GM23338 (cell line): ENCODE data around the gene GAA. TPM values are rescaled to one million over a fixed set of nuclear protein-coding genes. Genes with fewer than 3 reads are reported as not detected.

Experiments
- ATAC-seq: fragments of 200-7000 bp; cut with Tn5 transposase; 3 replicates; pipeline ENCODE4 v1.9.1; 2020
- DNase-seq: peaks from one replicate; pipeline ENCODE4 v3.0.0-alpha.2; 2015; ENCODE audit warnings: low spot score
- H2AFZ ChIP-seq: fragments of 200-600 bp; sonication (generic); 2 replicates; pipeline ENCODE4 v1.8.0; 2016; ENCODE audit warnings: antibody characterized with exemption, mild to moderate bottlenecking, moderate library complexity
- H3F3A ChIP-seq: fragments of 200-600 bp; sonication (generic); replicated peaks from 2 replicates; pipeline ENCODE4 v1.8.0; 2017; ENCODE audit warnings: antibody characterized with exemption, mixed run types, low read depth
- H3K27ac ChIP-seq: fragments of 200-600 bp; sonication (generic); 2 replicates; pipeline ENCODE4 v1.6.1; 2016; ENCODE audit warnings: low read depth
- H3K27me3 ChIP-seq: fragments of 200-600 bp; sonication (generic); 2 replicates; pipeline ENCODE4 v1.8.0; 2016; ENCODE audit warnings: mild to moderate bottlenecking, mixed run types, moderate library complexity; ENCODE audit not compliant: insufficient read depth
- H3K36me3 ChIP-seq: fragments of 200-600 bp; sonication (generic); 2 replicates; pipeline ENCODE4 v1.8.0; 2016; ENCODE audit warnings: mild to moderate bottlenecking; ENCODE audit not compliant: insufficient read depth
- H3K4me1 ChIP-seq: fragments of 200-600 bp; sonication (generic); 2 replicates; pipeline ENCODE4 v1.8.0; 2016; ENCODE audit warnings: mild to moderate bottlenecking, moderate library complexity; ENCODE audit not compliant: insufficient read depth
- H3K4me2 ChIP-seq: fragments of 200-600 bp; sonication (generic); 2 replicates; pipeline ENCODE4 v1.7.1; 2017; ENCODE audit warnings: mixed run types
- H3K4me3 ChIP-seq: fragments of 200-600 bp; sonication (generic); 2 replicates; pipeline ENCODE4 v1.6.1; 2016; ENCODE audit warnings: mixed run types
- H3K79me2 ChIP-seq: fragments of 200-600 bp; sonication (generic); replicated peaks from 2 replicates; pipeline ENCODE4 v1.8.0; 2017; ENCODE audit warnings: mild to moderate bottlenecking; ENCODE audit not compliant: insufficient read depth
- H3K9me2 ChIP-seq: fragments of 200-600 bp; sonication (generic); 2 replicates; pipeline ENCODE4 v1.8.0; 2017; ENCODE audit not compliant: insufficient read depth
- H4K20me1 ChIP-seq: fragments of 200-600 bp; sonication (generic); replicated peaks from 2 replicates; pipeline ENCODE4 v1.8.0; 2017; ENCODE audit warnings: mild to moderate bottlenecking; ENCODE audit not compliant: insufficient read depth
- H3K27ac Mint-ChIP-seq: 2 replicates; pipeline ENCODE4 v1.8.0; 2020; ENCODE audit warnings: inconsistent platforms, mild to moderate bottlenecking, moderate library complexity, mixed read lengths
- H3K27me3 Mint-ChIP-seq: 3 replicates; pipeline ENCODE4 v1.8.0; 2022; ENCODE audit warnings: low read depth, mild to moderate bottlenecking, moderate library complexity, mixed read lengths, inconsistent platforms; ENCODE audit not compliant: insufficient read depth, poor library complexity
- H3K36me3 Mint-ChIP-seq: 3 replicates; pipeline ENCODE4 v1.8.0; 2021; ENCODE audit warnings: low read depth, mild to moderate bottlenecking, inconsistent platforms, moderate library complexity, mixed read lengths
- H3K4me1 Mint-ChIP-seq: 3 replicates; pipeline ENCODE4 v1.8.0; 2020; ENCODE audit warnings: mild to moderate bottlenecking, inconsistent platforms, mixed read lengths
- H3K4me3 Mint-ChIP-seq: 3 replicates; pipeline ENCODE4 v1.8.0; 2021; ENCODE audit warnings: moderate library complexity, mild to moderate bottlenecking, inconsistent platforms, mixed read lengths
- H3K9me3 Mint-ChIP-seq: 3 replicates; pipeline ENCODE4 v1.8.0; 2020; ENCODE audit warnings: moderate library complexity, mild to moderate bottlenecking, inconsistent platforms, mixed read lengths
- CREB1 ChIP-seq: fragments of 250-450 bp; sonication (Bioruptor Pico); IDR thresholded peaks from 2 replicates; pipeline ENCODE4 v1.5.0; 2020; ENCODE audit warnings: low read depth, mild to moderate bottlenecking, moderate library complexity
- EZH2 ChIP-seq: fragments of 200-600 bp; sonication (generic); IDR thresholded peaks from one replicate; pipeline ENCODE4 v1.8.0; 2017; ENCODE audit warnings: antibody characterized with exemption, mild to moderate bottlenecking, low read depth; ENCODE audit not compliant: unreplicated experiment
- EZH2phosphoT487 ChIP-seq: fragments of 200-600 bp; sonication (generic); IDR thresholded peaks from one replicate; pipeline ENCODE4 v1.8.1; 2018; ENCODE audit warnings: antibody characterized with exemption; ENCODE audit not compliant: unreplicated experiment
- JUNB ChIP-seq: IDR thresholded peaks from one replicate; pipeline ENCODE4 v1.6.1; 2016; ENCODE audit warnings: antibody characterized with exemption; ENCODE audit not compliant: unreplicated experiment
- NANOG ChIP-seq: IDR thresholded peaks from 2 replicates; pipeline ENCODE4 v1.6.1; 2016; ENCODE audit warnings: antibody characterized with exemption, borderline replicate concordance
- POLR2AphosphoS5 ChIP-seq: IDR thresholded peaks from 2 replicates; pipeline ENCODE4 v1.6.1; 2016; ENCODE audit warnings: antibody characterized with exemption, low read depth
- STAT1 ChIP-seq: IDR thresholded peaks from one replicate; pipeline ENCODE4 v1.6.1; 2016; ENCODE audit warnings: antibody characterized with exemption; ENCODE audit not compliant: unreplicated experiment
- ZNF114 ChIP-seq: fragments of 250-450 bp; sonication (Bioruptor Pico); IDR thresholded peaks from 2 replicates; pipeline ENCODE4 v1.5.0; 2020; ENCODE audit warnings: mild to moderate bottlenecking, moderate library complexity
- ZNF331 ChIP-seq: fragments of 250-450 bp; sonication (Bioruptor Pico); IDR thresholded peaks from 2 replicates; pipeline ENCODE4 v1.5.0; 2020; ENCODE audit warnings: low read depth, mild to moderate bottlenecking, moderate library complexity
- polyA plus RNA-seq: library from polyadenylated mRNA; unstranded; fragments of >200 nt; fragmentation: Nextera tagmentation; extraction: Ambion mirVana; gene quantifications from 2 replicates; pipeline ENCODE4 v1.2.1, GENCODE V29; 2016
- total RNA-seq: library from RNA; depleted of rRNA; stranded (reverse); fragments of >200 nt; shearing (Covaris generic); gene quantifications from 2 replicates; pipeline ENCODE4 v1.2.3, GENCODE V29; 2014
- TF ChIP-seq, protein P1 (sequence below): fragments of 250-450 bp; sonication (Bioruptor Pico); IDR thresholded peaks from 2 replicates; pipeline ENCODE4 v1.5.0; 2020; ENCODE audit warnings: mild to moderate bottlenecking, moderate library complexity
- TF ChIP-seq, protein P2 (sequence below): IDR thresholded peaks from one replicate; pipeline ENCODE4 v1.6.1; 2018; ENCODE audit warnings: antibody characterized with exemption; ENCODE audit not compliant: unreplicated experiment
- TF ChIP-seq, protein P3 (sequence below): IDR thresholded peaks from 2 replicates; pipeline ENCODE4 v1.6.1; 2016; ENCODE audit warnings: antibody characterized with exemption
- TF ChIP-seq, protein P4 (sequence below), 2 experiments: fragments of 200-600 bp in 1 of 2; sonication (generic) in 1 of 2; conservative IDR thresholded peaks; 2 replicates each; pipeline versions ENCODE4 v1.5.1 to v1.6.1; 2016 to 2017; ENCODE audit warnings: antibody characterized with exemption in 2 of 2, low read depth in 2 of 2, mild to moderate bottlenecking in 2 of 2, moderate library complexity in 1 of 2

GAA gene
- total and polyA plus RNA-seq, 2 experiments from 2014 or later = 72.5 to 98.1 TPM

DNA sequence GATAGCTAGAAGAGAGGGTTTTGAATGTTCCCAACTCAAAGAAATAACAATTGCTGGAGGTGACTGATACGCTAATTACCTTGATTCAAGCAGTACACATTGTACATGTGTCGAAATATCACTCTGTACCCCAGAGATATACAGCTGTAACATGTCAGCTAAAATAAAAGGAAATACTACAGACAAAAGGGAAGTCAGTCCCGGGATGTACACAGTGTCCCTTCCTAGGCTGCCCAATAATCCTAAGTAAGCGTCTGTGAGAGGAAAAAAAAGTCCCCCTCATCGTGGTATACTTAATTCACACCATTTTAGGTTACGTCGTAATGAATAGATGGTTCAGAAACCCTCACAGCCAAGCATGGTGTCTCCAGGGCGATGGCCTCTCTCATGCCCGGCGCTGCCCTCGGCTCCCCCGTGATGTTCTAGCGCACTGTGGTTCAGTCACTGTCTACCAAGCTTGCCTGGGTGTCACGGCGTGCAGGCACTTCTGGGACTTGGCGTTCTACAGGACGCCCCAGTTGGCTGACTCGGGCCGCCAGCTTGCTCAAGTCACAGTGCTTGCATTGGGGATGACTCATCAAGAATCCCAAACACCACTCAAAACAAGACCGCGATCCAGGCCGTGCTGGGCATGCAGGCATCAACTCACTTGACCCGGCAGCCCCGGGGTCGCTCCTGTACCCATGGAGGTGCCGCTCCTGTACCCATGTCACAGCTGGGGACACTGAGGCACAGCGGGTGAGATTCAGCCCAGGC, 37.4 kb upstream of the GAA start:
- Histone ChIP-seq H3F3A (peaks cover 18% of the 10 kb centered on the region), H3K27ac (no peak overlapping the region), H3K4me3 (no peak overlapping the region), H2AFZ (no peak overlapping the region), H3K79me2 (no peaks in the 10 kb centered on the region), H3K4me1 (peaks cover 12% of the 10 kb centered on the region; the same call in 1 of the 2 replicates), H3K27me3 (no peaks in the 10 kb centered on the region), H3K9me2 (no peaks in the 10 kb centered on the region), H4K20me1 (no peaks in the 10 kb centered on the region), H3K36me3 (no peaks in the 10 kb centered on the region), H3K4me2 (no peak overlapping the region)
- DNase-seq (no peak), ATAC-seq (no peak)
- Mint-ChIP-seq H3K27ac (peak overlapping the region; percentile 18; the same call in 1 of the 2 replicates), H3K4me1 (peaks cover 20% of the 10 kb centered on the region), H3K4me3 (no peak overlapping the region), H3K27me3 (peaks cover 12% of the 10 kb centered on the region), H3K36me3 (no peaks in the 10 kb centered on the region), H3K9me3 (no peaks in the 10 kb centered on the region)
- TF ChIP-seq ZNF114 (CRISPR knock-in tag) (no peak), CREB1 (no peak), JUNB (no peak), EZH2phosphoT487 (no peak), NANOG (no peak), STAT1 (no peak), POLR2AphosphoS5 (no peak), ZNF331 (no peak), EZH2 (no peak)
- TF ChIP-seq, protein P1, sequence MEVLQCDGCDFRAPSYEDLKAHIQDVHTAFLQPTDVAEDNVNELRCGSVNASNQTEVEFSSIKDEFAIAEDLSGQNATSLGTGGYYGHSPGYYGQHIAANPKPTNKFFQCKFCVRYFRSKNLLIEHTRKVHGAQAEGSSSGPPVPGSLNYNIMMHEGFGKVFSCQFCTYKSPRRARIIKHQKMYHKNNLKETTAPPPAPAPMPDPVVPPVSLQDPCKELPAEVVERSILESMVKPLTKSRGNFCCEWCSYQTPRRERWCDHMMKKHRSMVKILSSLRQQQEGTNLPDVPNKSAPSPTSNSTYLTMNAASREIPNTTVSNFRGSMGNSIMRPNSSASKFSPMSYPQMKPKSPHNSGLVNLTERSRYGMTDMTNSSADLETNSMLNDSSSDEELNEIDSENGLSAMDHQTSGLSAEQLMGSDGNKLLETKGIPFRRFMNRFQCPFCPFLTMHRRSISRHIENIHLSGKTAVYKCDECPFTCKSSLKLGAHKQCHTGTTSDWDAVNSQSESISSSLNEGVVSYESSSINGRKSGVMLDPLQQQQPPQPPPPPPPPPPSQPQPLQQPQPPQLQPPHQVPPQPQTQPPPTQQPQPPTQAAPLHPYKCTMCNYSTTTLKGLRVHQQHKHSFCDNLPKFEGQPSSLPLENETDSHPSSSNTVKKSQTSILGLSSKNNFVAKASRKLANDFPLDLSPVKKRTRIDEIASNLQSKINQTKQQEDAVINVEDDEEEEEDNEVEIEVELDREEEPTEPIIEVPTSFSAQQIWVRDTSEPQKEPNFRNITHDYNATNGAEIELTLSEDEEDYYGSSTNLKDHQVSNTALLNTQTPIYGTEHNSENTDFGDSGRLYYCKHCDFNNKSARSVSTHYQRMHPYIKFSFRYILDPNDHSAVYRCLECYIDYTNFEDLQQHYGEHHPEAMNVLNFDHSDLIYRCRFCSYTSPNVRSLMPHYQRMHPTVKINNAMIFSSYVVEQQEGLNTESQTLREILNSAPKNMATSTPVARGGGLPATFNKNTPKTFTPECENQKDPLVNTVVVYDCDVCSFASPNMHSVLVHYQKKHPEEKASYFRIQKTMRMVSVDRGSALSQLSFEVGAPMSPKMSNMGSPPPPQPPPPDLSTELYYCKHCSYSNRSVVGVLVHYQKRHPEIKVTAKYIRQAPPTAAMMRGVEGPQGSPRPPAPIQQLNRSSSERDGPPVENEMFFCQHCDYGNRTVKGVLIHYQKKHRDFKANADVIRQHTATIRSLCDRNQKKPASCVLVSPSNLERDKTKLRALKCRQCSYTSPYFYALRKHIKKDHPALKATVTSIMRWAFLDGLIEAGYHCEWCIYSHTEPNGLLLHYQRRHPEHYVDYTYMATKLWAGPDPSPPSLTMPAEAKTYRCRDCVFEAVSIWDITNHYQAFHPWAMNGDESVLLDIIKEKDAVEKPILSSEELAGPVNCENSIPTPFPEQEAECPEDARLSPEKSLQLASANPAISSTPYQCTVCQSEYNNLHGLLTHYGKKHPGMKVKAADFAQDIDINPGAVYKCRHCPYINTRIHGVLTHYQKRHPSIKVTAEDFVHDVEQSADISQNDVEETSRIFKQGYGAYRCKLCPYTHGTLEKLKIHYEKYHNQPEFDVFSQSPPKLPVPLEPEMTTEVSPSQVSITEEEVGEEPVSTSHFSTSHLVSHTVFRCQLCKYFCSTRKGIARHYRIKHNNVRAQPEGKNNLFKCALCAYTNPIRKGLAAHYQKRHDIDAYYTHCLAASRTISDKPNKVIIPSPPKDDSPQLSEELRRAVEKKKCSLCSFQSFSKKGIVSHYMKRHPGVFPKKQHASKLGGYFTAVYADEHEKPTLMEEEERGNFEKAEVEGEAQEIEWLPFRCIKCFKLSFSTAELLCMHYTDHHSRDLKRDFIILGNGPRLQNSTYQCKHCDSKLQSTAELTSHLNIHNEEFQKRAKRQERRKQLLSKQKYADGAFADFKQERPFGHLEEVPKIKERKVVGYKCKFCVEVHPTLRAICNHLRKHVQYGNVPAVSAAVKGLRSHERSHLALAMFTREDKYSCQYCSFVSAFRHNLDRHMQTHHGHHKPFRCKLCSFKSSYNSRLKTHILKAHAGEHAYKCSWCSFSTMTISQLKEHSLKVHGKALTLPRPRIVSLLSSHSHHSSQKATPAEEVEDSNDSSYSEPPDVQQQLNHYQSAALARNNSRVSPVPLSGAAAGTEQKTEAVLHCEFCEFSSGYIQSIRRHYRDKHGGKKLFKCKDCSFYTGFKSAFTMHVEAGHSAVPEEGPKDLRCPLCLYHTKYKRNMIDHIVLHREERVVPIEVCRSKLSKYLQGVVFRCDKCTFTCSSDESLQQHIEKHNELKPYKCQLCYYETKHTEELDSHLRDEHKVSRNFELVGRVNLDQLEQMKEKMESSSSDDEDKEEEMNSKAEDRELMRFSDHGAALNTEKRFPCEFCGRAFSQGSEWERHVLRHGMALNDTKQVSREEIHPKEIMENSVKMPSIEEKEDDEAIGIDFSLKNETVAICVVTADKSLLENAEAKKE (CRISPR knock-in tag) = no peak
- TF ChIP-seq, protein P2, sequence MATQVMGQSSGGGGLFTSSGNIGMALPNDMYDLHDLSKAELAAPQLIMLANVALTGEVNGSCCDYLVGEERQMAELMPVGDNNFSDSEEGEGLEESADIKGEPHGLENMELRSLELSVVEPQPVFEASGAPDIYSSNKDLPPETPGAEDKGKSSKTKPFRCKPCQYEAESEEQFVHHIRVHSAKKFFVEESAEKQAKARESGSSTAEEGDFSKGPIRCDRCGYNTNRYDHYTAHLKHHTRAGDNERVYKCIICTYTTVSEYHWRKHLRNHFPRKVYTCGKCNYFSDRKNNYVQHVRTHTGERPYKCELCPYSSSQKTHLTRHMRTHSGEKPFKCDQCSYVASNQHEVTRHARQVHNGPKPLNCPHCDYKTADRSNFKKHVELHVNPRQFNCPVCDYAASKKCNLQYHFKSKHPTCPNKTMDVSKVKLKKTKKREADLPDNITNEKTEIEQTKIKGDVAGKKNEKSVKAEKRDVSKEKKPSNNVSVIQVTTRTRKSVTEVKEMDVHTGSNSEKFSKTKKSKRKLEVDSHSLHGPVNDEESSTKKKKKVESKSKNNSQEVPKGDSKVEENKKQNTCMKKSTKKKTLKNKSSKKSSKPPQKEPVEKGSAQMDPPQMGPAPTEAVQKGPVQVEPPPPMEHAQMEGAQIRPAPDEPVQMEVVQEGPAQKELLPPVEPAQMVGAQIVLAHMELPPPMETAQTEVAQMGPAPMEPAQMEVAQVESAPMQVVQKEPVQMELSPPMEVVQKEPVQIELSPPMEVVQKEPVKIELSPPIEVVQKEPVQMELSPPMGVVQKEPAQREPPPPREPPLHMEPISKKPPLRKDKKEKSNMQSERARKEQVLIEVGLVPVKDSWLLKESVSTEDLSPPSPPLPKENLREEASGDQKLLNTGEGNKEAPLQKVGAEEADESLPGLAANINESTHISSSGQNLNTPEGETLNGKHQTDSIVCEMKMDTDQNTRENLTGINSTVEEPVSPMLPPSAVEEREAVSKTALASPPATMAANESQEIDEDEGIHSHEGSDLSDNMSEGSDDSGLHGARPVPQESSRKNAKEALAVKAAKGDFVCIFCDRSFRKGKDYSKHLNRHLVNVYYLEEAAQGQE = no peak
- TF ChIP-seq, protein P3, sequence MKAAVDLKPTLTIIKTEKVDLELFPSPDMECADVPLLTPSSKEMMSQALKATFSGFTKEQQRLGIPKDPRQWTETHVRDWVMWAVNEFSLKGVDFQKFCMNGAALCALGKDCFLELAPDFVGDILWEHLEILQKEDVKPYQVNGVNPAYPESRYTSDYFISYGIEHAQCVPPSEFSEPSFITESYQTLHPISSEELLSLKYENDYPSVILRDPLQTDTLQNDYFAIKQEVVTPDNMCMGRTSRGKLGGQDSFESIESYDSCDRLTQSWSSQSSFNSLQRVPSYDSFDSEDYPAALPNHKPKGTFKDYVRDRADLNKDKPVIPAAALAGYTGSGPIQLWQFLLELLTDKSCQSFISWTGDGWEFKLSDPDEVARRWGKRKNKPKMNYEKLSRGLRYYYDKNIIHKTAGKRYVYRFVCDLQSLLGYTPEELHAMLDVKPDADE = no peak
- TF ChIP-seq, protein P4, sequence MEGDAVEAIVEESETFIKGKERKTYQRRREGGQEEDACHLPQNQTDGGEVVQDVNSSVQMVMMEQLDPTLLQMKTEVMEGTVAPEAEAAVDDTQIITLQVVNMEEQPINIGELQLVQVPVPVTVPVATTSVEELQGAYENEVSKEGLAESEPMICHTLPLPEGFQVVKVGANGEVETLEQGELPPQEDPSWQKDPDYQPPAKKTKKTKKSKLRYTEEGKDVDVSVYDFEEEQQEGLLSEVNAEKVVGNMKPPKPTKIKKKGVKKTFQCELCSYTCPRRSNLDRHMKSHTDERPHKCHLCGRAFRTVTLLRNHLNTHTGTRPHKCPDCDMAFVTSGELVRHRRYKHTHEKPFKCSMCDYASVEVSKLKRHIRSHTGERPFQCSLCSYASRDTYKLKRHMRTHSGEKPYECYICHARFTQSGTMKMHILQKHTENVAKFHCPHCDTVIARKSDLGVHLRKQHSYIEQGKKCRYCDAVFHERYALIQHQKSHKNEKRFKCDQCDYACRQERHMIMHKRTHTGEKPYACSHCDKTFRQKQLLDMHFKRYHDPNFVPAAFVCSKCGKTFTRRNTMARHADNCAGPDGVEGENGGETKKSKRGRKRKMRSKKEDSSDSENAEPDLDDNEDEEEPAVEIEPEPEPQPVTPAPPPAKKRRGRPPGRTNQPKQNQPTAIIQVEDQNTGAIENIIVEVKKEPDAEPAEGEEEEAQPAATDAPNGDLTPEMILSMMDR (conservative IDR thresholded peaks at IDR 0.05; ENCODE audit: low read depth in 2 of 2) = no peak
